Measurements from ENCODE around the gene CDC42BPG. TPM values are rescaled to one million over a fixed set of nuclear protein-coding genes. Genes with fewer than 3 reads are reported as not detected.

CDC42BPG gene
- total and polyA plus RNA-seq, 11 donors, result 0.12 to 0.50 (median 0.20) TPM; not detected in 1

DNA sequence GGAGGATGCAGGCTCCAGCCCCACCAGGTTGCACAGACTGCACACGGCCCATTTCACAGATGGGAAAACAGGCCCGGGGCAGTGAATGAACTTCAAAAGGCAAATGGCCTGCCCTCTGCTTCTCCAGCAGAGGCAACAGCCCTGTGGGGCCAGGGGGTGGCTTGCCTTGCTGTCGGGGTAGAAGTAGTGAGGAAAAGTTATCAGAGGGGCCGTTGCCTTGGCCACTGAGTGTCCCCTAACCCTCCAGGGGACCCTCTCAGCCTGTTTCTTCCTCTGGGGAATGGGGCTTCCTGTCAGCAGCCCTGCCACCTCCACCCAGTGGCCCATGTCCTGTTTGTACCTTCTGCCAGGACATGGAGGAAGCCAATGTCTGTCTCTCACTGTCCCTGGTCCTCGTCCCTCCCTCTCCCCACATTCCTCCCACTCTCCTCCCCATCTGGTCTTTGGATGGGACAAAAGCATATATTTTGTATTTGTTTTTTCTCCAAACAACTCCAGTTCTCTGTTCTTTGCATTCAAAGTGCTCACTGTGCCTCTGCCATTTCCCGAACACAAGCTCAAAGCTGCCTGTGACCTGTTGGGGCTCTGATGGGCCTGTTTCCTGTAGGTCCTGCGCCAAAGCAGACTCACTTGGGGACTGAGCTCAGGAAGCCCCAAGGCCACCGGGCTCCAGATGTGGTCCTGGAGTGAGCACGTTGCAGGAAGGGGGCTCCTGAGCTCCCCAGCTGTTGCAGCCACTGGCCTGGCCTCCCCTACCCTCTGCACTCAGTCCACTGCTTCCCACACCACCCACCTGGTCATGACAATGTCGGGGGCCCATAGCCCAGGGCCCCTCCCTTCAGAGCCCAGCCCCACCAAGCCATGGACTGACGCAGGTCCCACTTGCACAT is 50.9 kb downstream of the CDC42BPG start:
- peaks cover 0 to 54% (median 27%) of the 10 kb centered on the region in 9 donors for H3K36me3 ChIP-seq
- peak overlapping the region in 11 of 12 donors; percentile 25 to 68 (median 55) for H3K27ac ChIP-seq
- 48 to 58% (median 53%) methylated on average over 11 of the region's 11 CpGs for WGBS, 4 donors
- no peaks in the 10 kb centered on the region for H3K9me3 ChIP-seq
- peaks cover 0 to 16% (median 5%) of the 10 kb centered on the region in 12 donors for H3K4me1 ChIP-seq
- DNase-seq (no peak), ATAC-seq (peak in 2 of 4 donors; percentile 12 to 53)
- H3K27me3 ChIP-seq, result no peaks in the 10 kb centered on the region
- intact Hi-C loops (cut with DNase I), result loop anchor here in 1 of 10 donors (5.0 kb wide), 1 partner anchor 99 kb away; no protein-coding TSS in a partner anchor
- H3K4me3 ChIP-seq, result no peak overlapping the region
- no peak for TF ChIP-seq POLR2A (IDR thresholded peaks at IDR 0.05)
- TF ChIP-seq, protein P1, sequence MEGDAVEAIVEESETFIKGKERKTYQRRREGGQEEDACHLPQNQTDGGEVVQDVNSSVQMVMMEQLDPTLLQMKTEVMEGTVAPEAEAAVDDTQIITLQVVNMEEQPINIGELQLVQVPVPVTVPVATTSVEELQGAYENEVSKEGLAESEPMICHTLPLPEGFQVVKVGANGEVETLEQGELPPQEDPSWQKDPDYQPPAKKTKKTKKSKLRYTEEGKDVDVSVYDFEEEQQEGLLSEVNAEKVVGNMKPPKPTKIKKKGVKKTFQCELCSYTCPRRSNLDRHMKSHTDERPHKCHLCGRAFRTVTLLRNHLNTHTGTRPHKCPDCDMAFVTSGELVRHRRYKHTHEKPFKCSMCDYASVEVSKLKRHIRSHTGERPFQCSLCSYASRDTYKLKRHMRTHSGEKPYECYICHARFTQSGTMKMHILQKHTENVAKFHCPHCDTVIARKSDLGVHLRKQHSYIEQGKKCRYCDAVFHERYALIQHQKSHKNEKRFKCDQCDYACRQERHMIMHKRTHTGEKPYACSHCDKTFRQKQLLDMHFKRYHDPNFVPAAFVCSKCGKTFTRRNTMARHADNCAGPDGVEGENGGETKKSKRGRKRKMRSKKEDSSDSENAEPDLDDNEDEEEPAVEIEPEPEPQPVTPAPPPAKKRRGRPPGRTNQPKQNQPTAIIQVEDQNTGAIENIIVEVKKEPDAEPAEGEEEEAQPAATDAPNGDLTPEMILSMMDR (IDR thresholded peaks at IDR 0.05), result no peak

DNA sequence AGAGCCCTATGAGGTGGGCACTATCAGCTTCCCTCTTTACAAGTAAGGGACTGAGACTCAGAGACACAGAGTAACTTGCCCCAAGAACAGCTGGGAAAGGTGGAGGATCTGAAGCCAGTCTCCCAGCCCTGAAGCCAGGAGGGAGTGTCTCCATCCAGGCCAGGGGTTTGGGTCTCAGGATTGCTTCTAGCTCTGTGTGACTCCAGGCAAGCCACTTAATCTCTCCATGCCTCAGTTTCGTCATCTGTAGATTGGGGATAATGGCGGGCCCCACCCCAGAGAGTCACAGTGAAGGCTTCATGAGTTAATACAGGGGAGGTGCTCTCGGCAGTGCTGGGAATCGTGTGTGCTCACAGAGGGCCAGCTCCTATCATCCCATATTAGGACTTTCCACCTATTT is 52.0 kb downstream of the CDC42BPG start:
- Histone ChIP-seq H3K27ac (no peak overlapping the region), H3K9me3 (no peaks in the 10 kb centered on the region), H3K36me3 (peaks cover 0 to 54% (median 27%) of the 10 kb centered on the region in 9 donors), H3K4me3 (no peak overlapping the region), H3K27me3 (no peaks in the 10 kb centered on the region), H3K4me1 (peaks cover 0 to 16% (median 5%) of the 10 kb centered on the region in 12 donors)
- WGBS, 4 donors, result 93 to 98% (median 95%) methylated on average over 4 of the region's 4 CpGs
- DNase-seq, result no peak
- no peak for TF ChIP-seq POLR2A (IDR thresholded peaks at IDR 0.05)
- TF ChIP-seq, protein P1 (IDR thresholded peaks at IDR 0.05), result no peak
- intact Hi-C loops (cut with DNase I), result loop anchor here in 1 of 10 donors (5.0 kb wide), 1 partner anchor 100 kb away; no protein-coding TSS in a partner anchor
- ATAC-seq, result no peak

DNA sequence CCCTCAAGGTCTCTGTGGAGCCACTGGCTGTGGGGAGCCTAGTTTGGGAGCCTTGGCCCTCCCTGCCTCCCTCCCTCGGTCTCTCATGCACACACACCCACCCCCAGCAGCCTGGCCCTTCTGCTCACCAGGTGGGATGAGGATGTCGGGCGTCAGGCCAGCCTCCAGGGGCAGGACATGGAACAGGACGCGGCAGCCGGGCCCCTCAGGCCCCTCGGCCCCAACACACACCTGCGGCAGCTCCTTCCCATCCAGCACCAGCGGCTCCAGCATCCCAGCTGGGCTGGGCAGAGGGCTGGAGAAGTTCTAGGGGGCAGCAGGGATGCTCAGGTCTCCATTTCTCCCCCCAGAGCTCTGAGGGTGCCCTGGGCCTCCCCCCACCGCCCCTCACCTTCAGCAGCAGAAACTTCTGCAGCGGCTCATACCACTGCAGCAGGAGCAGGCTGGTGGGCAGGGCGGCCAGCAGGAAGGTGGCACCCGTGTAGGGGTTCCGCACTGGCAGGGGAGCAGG is 52.6 kb downstream of the CDC42BPG start:
- Histone ChIP-seq H3K36me3 (peaks cover 0 to 49% (median 22%) of the 10 kb centered on the region in 9 donors), H3K27ac (no peak overlapping the region), H3K27me3 (no peaks in the 10 kb centered on the region), H3K9me3 (no peaks in the 10 kb centered on the region), H3K4me1 (peaks cover 0 to 16% (median 5%) of the 10 kb centered on the region in 12 donors), H3K4me3 (no peak overlapping the region)
- DNase-seq (peak in 1 of 5 donors; percentile 22), ATAC-seq (no peak)
- WGBS, 4 donors, result 90 to 94% (median 93%) methylated on average over 12 to 14 of the region's 14 CpGs
- TF ChIP-seq, protein P1 (IDR thresholded peaks at IDR 0.05), result no peak
- TF ChIP-seq POLR2A (IDR thresholded peaks at IDR 0.05), result no peak
- intact Hi-C loops (cut with DNase I), result loop anchor here in 1 of 10 donors (5.0 kb wide), 1 partner anchor 100 kb away; no protein-coding TSS in a partner anchor

Measured in heart left ventricle (tissue), 16 donors.